Measurements from ENCODE around the gene DLL3.

DNA sequence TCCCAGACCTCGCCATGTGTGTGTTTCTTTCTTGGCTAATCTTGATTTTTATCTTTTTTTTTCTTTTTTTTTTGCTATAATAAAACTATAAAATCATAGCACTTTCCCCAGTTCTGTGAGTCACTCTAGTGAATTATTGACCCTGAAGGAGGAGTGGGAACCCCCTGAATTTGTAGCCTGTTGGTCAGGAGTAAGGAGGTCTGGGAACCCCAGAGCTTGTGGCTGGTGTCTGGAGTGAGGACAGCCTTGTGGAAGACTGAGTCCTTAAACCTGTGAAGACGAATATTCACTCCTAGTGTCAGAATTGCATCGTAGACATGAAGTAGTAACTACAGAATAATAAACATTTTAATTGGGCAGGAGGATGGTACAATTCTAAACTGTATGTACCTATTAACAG, 26.5 kb downstream of the DLL3 start:
- TF ChIP-seq, protein P1, sequence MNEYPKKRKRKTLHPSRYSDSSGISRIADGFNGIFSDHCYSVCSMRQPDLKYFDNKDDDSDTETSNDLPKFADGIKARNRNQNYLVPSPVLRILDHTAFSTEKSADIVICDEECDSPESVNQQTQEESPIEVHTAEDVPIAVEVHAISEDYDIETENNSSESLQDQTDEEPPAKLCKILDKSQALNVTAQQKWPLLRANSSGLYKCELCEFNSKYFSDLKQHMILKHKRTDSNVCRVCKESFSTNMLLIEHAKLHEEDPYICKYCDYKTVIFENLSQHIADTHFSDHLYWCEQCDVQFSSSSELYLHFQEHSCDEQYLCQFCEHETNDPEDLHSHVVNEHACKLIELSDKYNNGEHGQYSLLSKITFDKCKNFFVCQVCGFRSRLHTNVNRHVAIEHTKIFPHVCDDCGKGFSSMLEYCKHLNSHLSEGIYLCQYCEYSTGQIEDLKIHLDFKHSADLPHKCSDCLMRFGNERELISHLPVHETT (tag by site-specific recombination; IDR thresholded peaks at IDR 0.05): no peak
- TF ChIP-seq, protein P2, sequence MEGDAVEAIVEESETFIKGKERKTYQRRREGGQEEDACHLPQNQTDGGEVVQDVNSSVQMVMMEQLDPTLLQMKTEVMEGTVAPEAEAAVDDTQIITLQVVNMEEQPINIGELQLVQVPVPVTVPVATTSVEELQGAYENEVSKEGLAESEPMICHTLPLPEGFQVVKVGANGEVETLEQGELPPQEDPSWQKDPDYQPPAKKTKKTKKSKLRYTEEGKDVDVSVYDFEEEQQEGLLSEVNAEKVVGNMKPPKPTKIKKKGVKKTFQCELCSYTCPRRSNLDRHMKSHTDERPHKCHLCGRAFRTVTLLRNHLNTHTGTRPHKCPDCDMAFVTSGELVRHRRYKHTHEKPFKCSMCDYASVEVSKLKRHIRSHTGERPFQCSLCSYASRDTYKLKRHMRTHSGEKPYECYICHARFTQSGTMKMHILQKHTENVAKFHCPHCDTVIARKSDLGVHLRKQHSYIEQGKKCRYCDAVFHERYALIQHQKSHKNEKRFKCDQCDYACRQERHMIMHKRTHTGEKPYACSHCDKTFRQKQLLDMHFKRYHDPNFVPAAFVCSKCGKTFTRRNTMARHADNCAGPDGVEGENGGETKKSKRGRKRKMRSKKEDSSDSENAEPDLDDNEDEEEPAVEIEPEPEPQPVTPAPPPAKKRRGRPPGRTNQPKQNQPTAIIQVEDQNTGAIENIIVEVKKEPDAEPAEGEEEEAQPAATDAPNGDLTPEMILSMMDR (tag by site-specific recombination; IDR thresholded peaks at IDR 0.05): no peak
- TF ChIP-seq, protein P3, sequence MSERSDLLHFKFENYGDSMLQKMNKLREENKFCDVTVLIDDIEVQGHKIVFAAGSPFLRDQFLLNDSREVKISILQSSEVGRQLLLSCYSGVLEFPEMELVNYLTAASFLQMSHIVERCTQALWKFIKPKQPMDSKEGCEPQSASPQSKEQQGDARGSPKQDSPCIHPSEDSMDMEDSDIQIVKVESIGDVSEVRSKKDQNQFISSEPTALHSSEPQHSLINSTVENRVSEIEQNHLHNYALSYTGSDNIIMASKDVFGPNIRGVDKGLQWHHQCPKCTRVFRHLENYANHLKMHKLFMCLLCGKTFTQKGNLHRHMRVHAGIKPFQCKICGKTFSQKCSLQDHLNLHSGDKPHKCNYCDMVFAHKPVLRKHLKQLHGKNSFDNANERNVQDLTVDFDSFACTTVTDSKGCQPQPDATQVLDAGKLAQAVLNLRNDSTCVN (tag by site-specific recombination; optimal IDR thresholded peaks at IDR 0.05): no peak
- TF ChIP-seq BCL6B (tag by site-specific recombination; IDR thresholded peaks at IDR 0.05) (no peak), FEZF1 (tag by site-specific recombination; IDR thresholded peaks at IDR 0.05) (no peak), ZNF302 (tag by site-specific recombination; IDR thresholded peaks at IDR 0.05; ENCODE audit: low read depth) (no peak), ZNF610 (tag by site-specific recombination; IDR thresholded peaks at IDR 0.05; ENCODE audit: borderline replicate concordance) (no peak), ZXDB (tag by site-specific recombination; IDR thresholded peaks at IDR 0.05) (no peak), ZSCAN5A (tag by site-specific recombination; IDR thresholded peaks at IDR 0.05) (no peak)
